ENCODE measurements around the gene HS1BP3.

Gene HS1BP3

DNA sequence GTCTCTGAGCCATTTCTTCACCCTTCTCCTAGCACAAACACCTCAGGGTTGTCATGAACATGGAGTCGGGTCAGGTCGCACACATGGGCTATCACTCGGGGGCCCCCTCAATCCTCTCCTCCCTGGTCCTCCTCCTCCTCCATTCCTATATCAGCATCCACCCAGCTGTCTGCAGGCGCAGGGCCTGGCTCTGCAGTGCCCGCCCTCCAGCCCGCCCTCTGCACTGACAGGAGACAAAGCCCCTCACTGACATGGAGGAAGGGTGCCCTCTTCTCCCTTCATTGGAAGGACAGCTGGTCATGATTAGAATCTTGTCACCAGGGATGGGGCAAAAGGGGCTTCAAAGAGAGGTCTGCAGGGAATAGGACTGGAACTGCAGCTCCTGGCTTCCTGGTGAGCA lies 21.7 kb downstream of the HS1BP3 start:
- H3K27me3 ChIP-seq (replicated peaks; ENCODE audit: control insufficient read depth, insufficient read depth, low read length, poor library complexity, severe bottlenecking), result no peaks in the 10 kb centered on the region
- H3K9me3 ChIP-seq (ENCODE audit: control insufficient read depth, low read length), result no peaks in the 10 kb centered on the region
- no peak overlapping the region for H3K4me3 ChIP-seq (ENCODE audit: insufficient read depth, low read depth, low read length, poor library complexity, severe bottlenecking)
- peaks cover 18% of the 10 kb centered on the region for H3K36me3 ChIP-seq (ENCODE audit: control insufficient read depth, insufficient read depth, low read length)
- no peak overlapping the region for H3K27ac ChIP-seq (ENCODE audit: insufficient read depth, low read length, poor library complexity, severe bottlenecking)
- no peaks in the 10 kb centered on the region for H3K4me1 ChIP-seq (ENCODE audit: control insufficient read depth, insufficient read depth, low read length, poor library complexity, severe bottlenecking)
- DNase-seq, result no peak

DNA sequence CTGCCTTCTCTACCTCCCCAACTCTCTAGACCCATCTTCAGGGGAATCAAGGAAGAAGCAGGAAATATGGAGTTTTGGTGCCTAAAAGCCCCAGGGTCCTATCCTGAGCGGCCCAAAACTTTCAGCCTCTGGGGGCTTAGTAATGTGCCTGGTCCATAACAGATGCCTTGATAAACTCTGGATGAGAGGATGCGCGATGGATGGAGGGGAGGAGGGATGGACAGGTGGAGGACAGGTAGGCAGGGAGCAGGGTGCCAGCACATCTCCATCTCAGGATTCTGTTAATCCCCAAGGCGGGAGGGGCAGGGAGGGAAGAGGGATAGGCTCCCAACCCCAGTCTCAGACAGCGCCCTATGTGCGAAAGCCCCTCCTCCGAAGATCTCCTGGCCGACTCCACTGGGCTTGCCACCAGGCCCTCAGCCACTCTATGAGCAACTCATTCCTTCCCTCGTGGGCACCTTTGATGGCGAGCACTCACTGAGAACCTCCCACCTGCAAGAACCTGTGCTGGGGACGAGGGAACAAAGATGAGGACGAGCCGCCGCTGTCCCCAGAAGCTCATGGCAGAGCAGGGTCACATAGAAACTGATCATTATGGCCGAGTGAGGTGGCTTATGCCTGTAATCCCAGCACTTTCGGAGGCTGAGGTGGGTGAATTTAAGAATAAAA lies 23.1 kb downstream of the HS1BP3 start:
- H3K27ac ChIP-seq (ENCODE audit: insufficient read depth, low read length, poor library complexity, severe bottlenecking), result no peak overlapping the region
- H3K36me3 ChIP-seq (ENCODE audit: control insufficient read depth, insufficient read depth, low read length), result peaks cover 31% of the 10 kb centered on the region
- no peaks in the 10 kb centered on the region for H3K9me3 ChIP-seq (ENCODE audit: control insufficient read depth, low read length)
- DNase-seq, result no peak
- H3K4me3 ChIP-seq (ENCODE audit: insufficient read depth, low read depth, low read length, poor library complexity, severe bottlenecking), result no peak overlapping the region
- no peaks in the 10 kb centered on the region for H3K4me1 ChIP-seq (ENCODE audit: control insufficient read depth, insufficient read depth, low read length, poor library complexity, severe bottlenecking)
- no peaks in the 10 kb centered on the region for H3K27me3 ChIP-seq (replicated peaks; ENCODE audit: control insufficient read depth, insufficient read depth, low read length, poor library complexity, severe bottlenecking)

DNA sequence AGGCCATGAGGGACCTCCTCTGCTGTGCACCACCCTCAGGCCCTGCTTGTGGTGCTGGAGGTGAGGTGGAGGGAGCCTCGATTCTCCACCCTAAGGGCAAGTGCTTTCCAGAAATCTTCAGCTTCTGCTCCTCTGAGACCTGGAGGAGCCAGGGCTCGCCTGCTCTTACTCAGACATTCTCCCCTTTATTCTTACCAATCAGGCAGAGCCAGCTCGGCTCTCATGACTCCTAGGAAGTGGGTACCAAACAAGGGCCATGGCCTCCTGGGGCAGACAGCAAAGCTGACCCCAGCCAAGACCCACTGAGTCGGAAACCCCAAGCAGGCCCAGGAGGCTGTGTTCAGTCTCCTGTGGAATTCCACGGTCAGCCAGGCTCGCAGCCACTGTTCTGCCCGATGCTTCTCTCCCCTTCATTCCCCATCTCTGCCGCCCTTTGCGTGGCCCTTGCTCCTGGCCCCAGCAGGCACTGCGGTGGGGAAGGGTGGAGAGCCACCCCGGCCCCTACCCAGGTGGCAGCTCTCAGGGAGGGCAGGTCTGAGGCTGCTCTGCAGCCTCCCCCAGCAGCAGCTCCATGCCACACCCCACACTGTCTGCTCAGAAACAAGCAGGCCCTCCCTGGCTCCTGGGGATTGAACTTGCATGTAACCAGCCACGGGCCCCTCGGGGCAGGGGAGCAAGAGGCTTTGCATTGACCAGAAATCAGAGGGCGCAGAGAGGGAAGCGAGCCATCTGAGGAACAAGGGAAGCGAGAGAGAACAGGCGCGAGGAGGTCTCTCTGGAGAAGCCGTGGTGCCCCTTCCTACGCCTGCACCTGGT lies 24.0 kb downstream of the HS1BP3 start:
- Histone ChIP-seq H3K4me3 (ENCODE audit: insufficient read depth, low read depth, low read length, poor library complexity, severe bottlenecking) (no peak overlapping the region), H3K9me3 (ENCODE audit: control insufficient read depth, low read length) (no peaks in the 10 kb centered on the region), H3K36me3 (ENCODE audit: control insufficient read depth, insufficient read depth, low read length) (peaks cover 40% of the 10 kb centered on the region), H3K4me1 (ENCODE audit: control insufficient read depth, insufficient read depth, low read length, poor library complexity, severe bottlenecking) (no peaks in the 10 kb centered on the region), H3K27me3 (replicated peaks; ENCODE audit: control insufficient read depth, insufficient read depth, low read length, poor library complexity, severe bottlenecking) (no peaks in the 10 kb centered on the region), H3K27ac (ENCODE audit: insufficient read depth, low read length, poor library complexity, severe bottlenecking) (no peak overlapping the region)
- no peak for DNase-seq

DNA sequence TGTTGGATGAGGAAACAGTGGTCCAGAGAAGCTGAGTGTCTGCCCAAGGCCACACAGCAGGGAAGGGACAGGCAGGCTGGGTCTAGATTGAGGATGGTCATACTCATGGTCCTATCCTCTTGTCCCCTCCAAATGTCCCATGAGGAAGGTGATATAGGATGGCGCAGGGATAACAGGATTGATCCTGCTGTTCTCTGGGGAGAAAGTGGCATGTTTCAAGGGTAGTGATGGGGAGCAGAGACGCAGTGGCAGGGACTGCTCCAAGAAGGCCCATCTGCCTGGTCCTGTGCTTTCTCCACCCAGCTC lies 24.6 kb downstream of the HS1BP3 start:
- DNase-seq, result no peak
- no peaks in the 10 kb centered on the region for H3K9me3 ChIP-seq (ENCODE audit: control insufficient read depth, low read length)
- H3K4me1 ChIP-seq (ENCODE audit: control insufficient read depth, insufficient read depth, low read length, poor library complexity, severe bottlenecking), result no peaks in the 10 kb centered on the region
- H3K36me3 ChIP-seq (ENCODE audit: control insufficient read depth, insufficient read depth, low read length), result peaks cover 45% of the 10 kb centered on the region
- no peaks in the 10 kb centered on the region for H3K27me3 ChIP-seq (replicated peaks; ENCODE audit: control insufficient read depth, insufficient read depth, low read length, poor library complexity, severe bottlenecking)
- no peak overlapping the region for H3K27ac ChIP-seq (ENCODE audit: insufficient read depth, low read length, poor library complexity, severe bottlenecking)
- no peak overlapping the region for H3K4me3 ChIP-seq (ENCODE audit: insufficient read depth, low read depth, low read length, poor library complexity, severe bottlenecking)

DNA sequence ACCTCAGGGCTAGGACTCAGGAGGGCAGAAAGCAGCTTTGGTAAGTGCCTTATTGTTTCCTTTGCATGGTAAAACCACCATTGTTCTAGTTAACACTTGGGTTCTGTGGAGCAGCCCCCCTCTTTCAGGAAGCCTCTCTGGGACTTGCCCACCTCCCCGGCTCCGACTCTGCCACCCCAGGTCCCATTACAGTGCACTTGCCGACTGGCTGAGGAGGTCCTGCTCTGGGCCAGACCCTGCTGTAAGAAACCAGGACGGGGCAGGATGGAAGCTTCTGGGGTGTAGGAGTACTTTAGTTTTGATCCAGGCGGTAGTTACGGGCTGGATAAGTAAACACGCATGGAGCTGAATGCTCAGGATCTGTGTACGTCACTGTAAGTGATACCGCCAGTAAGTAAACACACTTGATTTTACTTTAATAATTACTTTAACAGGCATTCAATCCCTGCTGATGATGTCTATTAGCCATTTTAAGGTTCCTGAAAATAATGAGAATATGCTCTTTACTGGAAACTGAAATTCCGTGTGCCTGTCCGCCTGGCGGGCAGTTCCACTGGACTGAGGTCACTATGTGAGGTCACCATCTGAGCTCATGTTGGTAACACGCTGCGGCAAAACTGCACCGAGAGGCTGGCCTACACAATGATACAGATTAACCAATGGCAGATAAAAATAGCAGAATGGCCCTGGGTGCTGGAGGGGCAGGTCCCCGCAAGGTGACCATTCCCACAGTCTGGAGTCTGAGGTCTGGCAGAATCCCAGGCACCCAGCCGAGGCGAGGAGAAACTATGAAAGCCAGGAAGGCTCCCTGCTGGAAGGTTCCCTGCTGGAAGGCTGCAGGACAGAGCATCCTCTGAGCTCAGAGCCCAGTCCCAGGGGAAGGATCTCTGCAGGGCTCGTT lies 25.2 kb downstream of the HS1BP3 start:
- DNase-seq, result no peak
- H3K4me3 ChIP-seq (ENCODE audit: insufficient read depth, low read depth, low read length, poor library complexity, severe bottlenecking), result no peak overlapping the region
- peaks cover 51% of the 10 kb centered on the region for H3K36me3 ChIP-seq (ENCODE audit: control insufficient read depth, insufficient read depth, low read length)
- no peaks in the 10 kb centered on the region for H3K27me3 ChIP-seq (replicated peaks; ENCODE audit: control insufficient read depth, insufficient read depth, low read length, poor library complexity, severe bottlenecking)
- H3K4me1 ChIP-seq (ENCODE audit: control insufficient read depth, insufficient read depth, low read length, poor library complexity, severe bottlenecking), result no peaks in the 10 kb centered on the region
- H3K9me3 ChIP-seq (ENCODE audit: control insufficient read depth, low read length), result no peaks in the 10 kb centered on the region
- H3K27ac ChIP-seq (ENCODE audit: insufficient read depth, low read length, poor library complexity, severe bottlenecking), result no peak overlapping the region

DNA sequence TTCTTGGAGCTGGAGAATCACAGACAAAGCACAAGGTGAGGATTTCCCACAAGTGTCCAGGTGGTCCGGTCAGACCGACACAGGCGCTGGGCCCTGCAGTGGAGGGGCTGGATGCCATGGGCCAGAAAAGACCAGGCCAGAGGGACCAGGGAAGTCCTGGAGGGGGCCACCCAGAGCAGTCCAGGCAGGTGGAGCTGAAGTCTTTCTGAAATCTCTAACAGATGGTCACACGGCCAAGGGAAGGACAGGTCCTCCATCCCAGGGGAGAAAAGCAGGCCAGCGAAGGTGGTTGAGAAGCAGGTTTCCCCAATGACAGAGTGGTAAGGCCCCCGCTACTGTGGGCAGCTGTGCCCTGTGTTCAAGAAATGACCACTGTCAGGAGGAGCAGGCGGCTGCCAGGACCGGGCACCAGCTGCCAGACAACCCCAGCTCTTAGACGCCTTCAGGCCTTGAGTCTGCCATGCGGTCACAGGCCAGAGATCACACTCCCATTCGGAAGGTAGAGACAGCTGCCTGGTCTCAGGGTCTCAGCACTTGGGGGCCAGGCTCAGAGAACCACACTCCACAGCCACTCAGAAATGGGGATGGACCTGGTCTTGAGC lies 25.9 kb downstream of the HS1BP3 start:
- DNase-seq, result no peak
- no peaks in the 10 kb centered on the region for H3K27me3 ChIP-seq (replicated peaks; ENCODE audit: control insufficient read depth, insufficient read depth, low read length, poor library complexity, severe bottlenecking)
- H3K36me3 ChIP-seq (ENCODE audit: control insufficient read depth, insufficient read depth, low read length), result peaks cover 48% of the 10 kb centered on the region
- no peak overlapping the region for H3K27ac ChIP-seq (ENCODE audit: insufficient read depth, low read length, poor library complexity, severe bottlenecking)
- H3K9me3 ChIP-seq (ENCODE audit: control insufficient read depth, low read length), result no peaks in the 10 kb centered on the region
- H3K4me3 ChIP-seq (ENCODE audit: insufficient read depth, low read depth, low read length, poor library complexity, severe bottlenecking), result no peak overlapping the region
- no peaks in the 10 kb centered on the region for H3K4me1 ChIP-seq (ENCODE audit: control insufficient read depth, insufficient read depth, low read length, poor library complexity, severe bottlenecking)

DNA sequence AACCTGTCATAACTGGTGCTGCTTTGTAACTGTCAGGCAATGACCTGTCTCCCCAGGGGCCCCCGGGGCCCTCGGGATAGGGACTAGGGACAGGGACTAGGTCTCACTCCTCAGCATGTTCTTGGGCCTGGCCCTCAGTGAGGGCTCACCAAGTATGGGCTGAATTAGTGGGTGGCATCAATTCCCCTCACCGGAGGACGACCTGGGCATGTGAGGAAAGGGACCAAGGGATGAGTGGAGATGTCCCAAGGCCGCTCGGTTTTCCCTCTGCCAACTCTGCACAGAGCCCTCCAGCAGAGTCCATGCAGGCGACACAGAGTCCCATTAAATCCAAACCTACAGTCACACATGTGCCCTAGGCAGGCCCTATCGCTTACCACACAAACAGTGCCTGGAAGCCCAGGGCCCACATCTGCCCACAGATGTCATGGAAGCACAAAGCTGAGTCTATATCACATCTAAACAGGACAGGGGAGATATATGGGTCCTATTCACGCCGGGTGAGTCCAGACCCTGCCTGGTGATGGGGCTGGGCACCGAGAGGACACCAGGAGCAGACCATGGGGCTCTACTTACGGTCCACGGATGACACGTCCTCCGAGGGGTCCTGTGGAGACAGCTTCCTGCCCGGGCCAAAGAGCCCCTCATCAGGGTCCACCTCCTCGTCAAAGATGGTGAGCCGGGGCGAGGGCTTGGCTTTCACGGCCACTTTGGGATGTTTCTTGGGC lies 26.6 kb downstream of the HS1BP3 start:
- Histone ChIP-seq H3K4me3 (ENCODE audit: insufficient read depth, low read depth, low read length, poor library complexity, severe bottlenecking) (no peak overlapping the region), H3K9me3 (ENCODE audit: control insufficient read depth, low read length) (no peaks in the 10 kb centered on the region), H3K27ac (ENCODE audit: insufficient read depth, low read length, poor library complexity, severe bottlenecking) (no peak overlapping the region), H3K27me3 (replicated peaks; ENCODE audit: control insufficient read depth, insufficient read depth, low read length, poor library complexity, severe bottlenecking) (no peaks in the 10 kb centered on the region), H3K4me1 (ENCODE audit: control insufficient read depth, insufficient read depth, low read length, poor library complexity, severe bottlenecking) (no peaks in the 10 kb centered on the region), H3K36me3 (ENCODE audit: control insufficient read depth, insufficient read depth, low read length) (peaks cover 48% of the 10 kb centered on the region)
- DNase-seq, result no peak

DNA sequence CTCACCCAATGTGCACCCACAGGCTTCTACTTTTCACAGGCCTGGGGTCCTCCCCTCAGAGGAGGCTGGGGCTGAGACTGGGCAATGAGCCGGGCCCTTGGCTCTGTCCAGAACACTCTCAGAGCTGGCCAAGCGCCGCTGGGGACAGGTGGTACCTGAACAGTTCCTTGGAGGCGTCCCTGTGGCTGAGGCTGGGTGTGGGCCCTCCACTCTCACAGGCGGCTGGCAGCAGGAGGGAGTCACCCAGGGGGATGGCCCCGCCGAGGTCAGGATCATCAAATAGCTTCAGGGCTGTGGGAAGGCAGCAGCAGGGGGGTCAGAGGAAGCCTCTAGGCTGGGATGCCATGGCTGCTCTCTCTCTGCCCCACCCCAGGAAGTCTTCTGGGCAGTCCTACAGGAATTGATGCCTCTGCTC lies 27.1 kb downstream of the HS1BP3 start:
- H3K36me3 ChIP-seq (ENCODE audit: control insufficient read depth, insufficient read depth, low read length), result peaks cover 53% of the 10 kb centered on the region

DNA sequence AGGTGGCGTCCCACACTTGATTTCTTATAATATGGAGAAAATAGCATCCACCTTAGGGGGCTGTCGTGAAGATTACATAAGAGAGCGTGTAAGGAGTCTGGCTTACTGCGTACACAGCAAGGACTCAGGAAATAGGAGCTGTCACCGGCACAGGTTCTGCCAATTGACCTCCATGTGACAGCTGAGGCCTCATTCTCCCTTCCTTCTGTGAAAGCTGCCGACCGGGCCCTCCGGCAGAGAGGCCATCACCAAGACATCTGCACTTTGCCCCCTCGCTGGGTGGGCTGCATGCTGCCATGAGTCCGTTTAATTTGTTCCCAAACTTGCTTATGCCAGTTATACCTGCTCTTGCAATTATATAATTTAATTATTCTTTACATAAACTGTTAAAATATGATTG lies 27.7 kb downstream of the HS1BP3 start:
- H3K9me3 ChIP-seq (ENCODE audit: control insufficient read depth, low read length), result no peaks in the 10 kb centered on the region
- no peaks in the 10 kb centered on the region for H3K4me1 ChIP-seq (ENCODE audit: control insufficient read depth, insufficient read depth, low read length, poor library complexity, severe bottlenecking)
- no peak for DNase-seq
- no peak overlapping the region for H3K27ac ChIP-seq (ENCODE audit: insufficient read depth, low read length, poor library complexity, severe bottlenecking)
- H3K36me3 ChIP-seq (ENCODE audit: control insufficient read depth, insufficient read depth, low read length), result peaks cover 53% of the 10 kb centered on the region
- H3K27me3 ChIP-seq (replicated peaks; ENCODE audit: control insufficient read depth, insufficient read depth, low read length, poor library complexity, severe bottlenecking), result no peaks in the 10 kb centered on the region
- H3K4me3 ChIP-seq (ENCODE audit: insufficient read depth, low read depth, low read length, poor library complexity, severe bottlenecking), result no peak overlapping the region

More for the DNA sequence above, 27.1 kb downstream of the HS1BP3 start:
- no peaks in the 10 kb centered on the region for H3K27me3 ChIP-seq (replicated peaks; ENCODE audit: control insufficient read depth, insufficient read depth, low read length, poor library complexity, severe bottlenecking)
- H3K4me3 ChIP-seq (ENCODE audit: insufficient read depth, low read depth, low read length, poor library complexity, severe bottlenecking), result no peak overlapping the region
- no peak overlapping the region for H3K27ac ChIP-seq (ENCODE audit: insufficient read depth, low read length, poor library complexity, severe bottlenecking)
- no peak for DNase-seq
- H3K9me3 ChIP-seq (ENCODE audit: control insufficient read depth, low read length), result no peaks in the 10 kb centered on the region
- no peaks in the 10 kb centered on the region for H3K4me1 ChIP-seq (ENCODE audit: control insufficient read depth, insufficient read depth, low read length, poor library complexity, severe bottlenecking)

All from effector memory CD4-positive, alpha-beta T cell (primary cell).